Measurements from ENCODE around the gene KCND2.

KCND2 gene

GRCh38 chr7:120370954-120371353 lies 98.0 kb downstream of the KCND2 start:
- no peak for DNase-seq (ENCODE audit: low read depth in 2 of 2)
- TF ChIP-seq CTCF (IDR thresholded peaks at IDR 0.05; ENCODE audit: low read depth, low read length) = no peak

GRCh38 chr7:120373174-120373573 lies 100.2 kb downstream of the KCND2 start:
- DNase-seq (ENCODE audit: low read depth in 2 of 2) = no peak
- TF ChIP-seq CTCF (IDR thresholded peaks at IDR 0.05; ENCODE audit: low read depth, low read length) = no peak

More at GRCh38 chr7:120370954-120371353, 98.0 kb downstream of the KCND2 start:
- H3K4me3 ChIP-seq (replicated peaks in 1 of 2; ENCODE audit: low read depth in 2 of 2, low read length in 2 of 2) = no peak overlapping the region

GRCh38 chr7:120394595-120394994 lies 121.6 kb downstream of the KCND2 start:
- no peak for DNase-seq (ENCODE audit: low read depth in 2 of 2)
- TF ChIP-seq CTCF (IDR thresholded peaks at IDR 0.05; ENCODE audit: low read depth, low read length) = no peak
- H3K4me3 ChIP-seq (replicated peaks in 1 of 2; ENCODE audit: low read depth in 2 of 2, low read length in 2 of 2) = no peak overlapping the region

More at GRCh38 chr7:120373174-120373573, 100.2 kb downstream of the KCND2 start:
- H3K4me3 ChIP-seq (replicated peaks in 1 of 2; ENCODE audit: low read depth in 2 of 2, low read length in 2 of 2) = no peak overlapping the region

DNA sequence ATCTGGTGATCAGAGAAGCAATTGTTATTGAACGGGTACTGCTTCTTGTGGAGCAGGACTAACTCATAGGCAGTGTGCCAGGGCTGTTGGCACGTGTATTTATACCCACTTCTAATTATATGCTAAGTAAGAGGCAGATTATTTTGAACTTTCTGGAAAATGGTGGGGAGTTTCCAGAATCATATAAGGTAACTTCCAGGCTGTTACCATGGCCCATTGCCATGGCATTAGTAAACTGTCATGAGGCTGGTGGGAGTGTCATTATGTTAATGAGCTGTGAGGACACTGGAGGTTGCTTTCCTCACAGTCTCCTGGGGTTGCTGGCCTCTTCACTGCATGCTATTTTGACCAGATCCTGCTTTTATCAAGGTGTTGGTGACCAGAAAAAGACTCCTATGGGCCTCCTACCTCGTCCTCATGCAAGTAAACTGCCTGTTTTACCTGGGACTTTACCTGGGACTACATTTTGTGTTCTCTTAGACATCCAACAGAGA lies 122.6 kb downstream of the KCND2 start:
- TF ChIP-seq CTCF (IDR thresholded peaks at IDR 0.05; ENCODE audit: low read depth, low read length) = no peak
- no peak overlapping the region for H3K4me3 ChIP-seq (replicated peaks in 1 of 2; ENCODE audit: low read depth in 2 of 2, low read length in 2 of 2)
- peak in 1 of 2 donors; percentile 3 for DNase-seq (ENCODE audit: low read depth in 2 of 2)

GRCh38 chr7:120398284-120399000 lies 125.5 kb downstream of the KCND2 start:
- no peak for DNase-seq (ENCODE audit: low read depth in 2 of 2)
- no peak for TF ChIP-seq CTCF (IDR thresholded peaks at IDR 0.05; ENCODE audit: low read depth, low read length)

DNA sequence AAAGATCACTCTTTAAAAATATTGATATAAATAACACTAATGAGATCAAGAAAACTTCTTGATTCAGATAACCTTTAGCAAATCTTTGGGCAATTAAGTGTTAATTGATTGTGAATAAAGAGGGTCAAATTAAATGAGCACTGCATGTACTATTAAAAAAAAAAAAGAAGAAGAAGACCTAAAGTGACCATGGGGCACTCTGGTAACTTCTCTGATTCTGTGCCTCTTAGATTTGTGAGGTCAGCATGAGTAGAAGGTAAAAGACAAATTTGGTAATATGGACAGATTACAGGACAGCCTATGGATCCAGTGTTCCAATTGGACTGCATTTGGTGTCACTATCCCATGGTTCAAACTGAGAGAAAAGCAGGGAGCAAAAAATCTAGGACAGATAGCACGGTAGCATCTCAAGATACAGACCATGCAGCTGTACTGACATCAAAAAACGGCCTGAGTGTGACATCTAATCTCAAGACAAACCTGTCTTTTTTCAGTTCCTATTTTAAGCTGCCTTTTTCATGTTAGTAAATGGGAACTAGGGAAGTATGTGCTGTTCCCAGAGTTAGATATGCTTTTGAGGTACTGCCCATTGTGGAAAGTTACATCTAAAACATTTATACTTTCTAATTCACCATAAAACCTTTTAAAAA lies 128.0 kb downstream of the KCND2 start:
- H3K4me3 ChIP-seq (replicated peaks in 1 of 2; ENCODE audit: low read depth in 2 of 2, low read length in 2 of 2) = no peak overlapping the region
- DNase-seq (ENCODE audit: low read depth in 2 of 2) = no peak
- TF ChIP-seq CTCF (IDR thresholded peaks at IDR 0.05; ENCODE audit: low read depth, low read length) = no peak

More at GRCh38 chr7:120398284-120399000, 125.5 kb downstream of the KCND2 start:
- H3K4me3 ChIP-seq (replicated peaks in 1 of 2; ENCODE audit: low read depth in 2 of 2, low read length in 2 of 2) = no peak overlapping the region
